HuH-7.5 (cell line): ENCODE data around the gene ZC3H12C.

Experiments used
- DNase-seq: peaks from one replicate; pipeline ENCODE4 v3.0.0; 2011; ENCODE audit warnings: low spot score

The ZC3H12C gene

GRCh38 chr11:110152199-110152598 lies 59.0 kb downstream of the ZC3H12C start:
- DNase-seq, result no peak

- DNase-seq, result no peak
Measured at GRCh38 chr11:110153474-110153873, 60.3 kb downstream of the ZC3H12C start.

DNA sequence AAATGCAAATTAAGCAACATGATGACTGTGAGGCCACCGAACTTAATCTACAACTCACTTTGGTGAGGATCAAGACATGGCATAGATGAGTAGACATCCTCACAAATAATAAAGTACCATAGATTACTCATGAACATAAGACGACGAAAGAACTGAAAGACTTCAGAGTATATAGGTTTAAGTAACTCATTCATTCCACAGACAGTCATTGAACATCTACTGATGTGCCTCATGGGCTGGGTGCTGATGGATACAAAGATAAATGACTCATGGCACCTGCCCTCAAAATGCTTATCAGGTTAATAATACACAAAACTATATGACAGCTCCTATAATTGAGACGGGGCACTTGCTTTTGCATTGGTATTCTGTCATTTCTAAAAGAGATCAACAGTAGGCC lies 63.3 kb downstream of the ZC3H12C start:
- DNase-seq, result no peak

DNA sequence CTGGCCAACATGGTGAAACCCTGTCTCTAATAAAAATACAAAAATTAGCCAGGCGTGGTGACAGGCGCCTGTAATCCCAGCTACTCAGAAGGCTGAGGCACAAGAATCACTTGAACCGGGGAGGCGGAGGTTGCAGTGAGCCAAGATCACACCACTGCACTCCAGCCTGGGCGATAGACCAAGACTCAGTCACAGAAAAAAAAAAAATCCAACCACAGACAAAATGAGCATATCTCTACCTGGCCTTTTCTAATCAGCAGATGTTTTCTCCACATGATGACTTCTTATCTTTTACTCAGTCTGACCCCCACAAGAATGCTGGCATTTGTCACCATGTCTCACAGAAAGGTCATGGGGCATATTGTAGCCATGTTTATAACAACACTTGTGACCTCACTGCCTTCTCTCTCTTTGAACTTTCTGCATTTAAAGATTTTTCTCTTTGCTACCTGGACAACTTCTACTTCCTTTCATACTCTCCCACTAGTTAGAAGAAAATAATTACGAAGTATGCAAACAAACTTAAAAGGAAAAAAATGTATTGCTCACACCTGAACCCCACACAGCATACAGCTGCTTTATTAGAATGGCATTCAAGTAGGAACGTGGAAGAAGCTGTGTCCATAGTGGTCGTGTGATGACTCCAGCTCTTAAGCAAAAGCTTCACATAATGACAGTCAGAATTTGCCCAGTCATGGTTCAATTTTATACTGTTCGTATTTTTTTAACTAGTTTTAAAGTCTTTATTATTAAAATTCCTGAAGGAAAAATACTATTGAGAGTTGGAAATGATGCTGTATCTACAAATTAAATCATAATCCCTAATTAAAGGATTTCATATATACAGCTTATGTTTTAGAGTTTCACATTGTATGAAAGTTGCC lies 65.4 kb downstream of the ZC3H12C start:
- no peak for DNase-seq

DNA sequence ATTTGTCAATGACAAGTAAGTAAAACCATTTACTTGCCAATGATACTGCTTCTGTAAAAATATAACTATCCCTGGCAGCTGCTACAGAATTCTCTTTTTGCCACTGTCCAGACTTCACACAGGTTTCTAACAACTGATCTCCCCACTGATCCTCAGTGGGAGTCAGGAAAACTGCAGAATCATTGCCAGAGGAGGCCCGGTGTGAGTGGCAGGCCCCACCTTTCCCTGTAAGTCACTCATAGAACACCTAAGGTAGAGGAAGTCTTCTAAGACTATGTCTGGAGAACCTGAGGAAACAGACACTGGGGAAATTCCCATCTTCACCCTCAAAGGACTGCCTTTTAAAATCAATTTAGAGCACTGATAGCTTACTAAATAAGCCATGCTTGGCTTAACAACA lies 66.3 kb downstream of the ZC3H12C start:
- DNase-seq, result no peak

GRCh38 chr11:110160016-110160415 lies 66.8 kb downstream of the ZC3H12C start:
- DNase-seq, result no peak

GRCh38 chr11:110160437-110160836 lies 67.2 kb downstream of the ZC3H12C start:
- no peak for DNase-seq

GRCh38 chr11:110161061-110161460 lies 67.9 kb downstream of the ZC3H12C start:
- no peak for DNase-seq

GRCh38 chr11:110162216-110162615 lies 69.0 kb downstream of the ZC3H12C start:
- DNase-seq, result no peak

DNA sequence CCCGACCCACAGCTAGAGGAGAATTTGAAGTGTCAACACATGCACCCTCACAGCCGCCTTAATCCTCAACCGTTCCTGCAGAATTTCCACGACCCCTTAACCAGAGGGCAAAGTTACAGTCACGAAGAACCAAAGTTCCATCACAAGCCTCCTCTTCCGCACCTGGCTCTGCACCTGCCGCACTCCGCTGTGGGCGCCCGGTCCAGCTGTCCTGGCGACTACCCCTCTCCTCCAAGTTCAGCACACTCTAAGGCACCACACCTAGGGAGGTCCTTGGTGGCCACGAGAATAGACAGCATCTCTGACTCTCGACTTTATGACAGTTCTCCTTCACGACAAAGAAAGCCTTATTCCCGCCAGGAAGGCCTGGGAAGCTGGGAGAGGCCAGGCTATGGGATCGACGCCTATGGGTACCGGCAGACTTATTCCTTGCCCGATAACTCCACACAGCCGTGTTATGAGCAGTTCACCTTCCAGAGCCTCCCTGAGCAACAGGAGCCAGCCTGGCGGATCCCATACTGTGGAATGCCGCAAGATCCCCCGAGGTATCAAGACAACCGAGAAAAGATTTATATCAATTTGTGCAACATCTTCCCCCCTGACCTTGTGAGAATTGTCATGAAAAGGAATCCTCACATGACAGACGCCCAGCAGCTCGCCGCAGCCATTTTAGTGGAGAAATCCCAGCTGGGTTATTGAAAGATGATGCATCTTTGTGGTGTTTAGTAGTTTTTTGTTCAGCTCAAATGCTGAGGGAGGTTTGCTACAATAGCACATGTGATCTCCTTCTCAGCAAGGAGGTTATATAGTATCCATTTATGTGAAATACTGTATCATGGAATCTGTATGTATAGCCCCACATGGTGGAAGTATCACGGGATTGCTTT lies 72.1 kb downstream of the ZC3H12C start:
- no peak for DNase-seq

- no peak for DNase-seq
Measured at GRCh38 chr11:110168033-110168803, 75.0 kb downstream of the ZC3H12C start.

DNA sequence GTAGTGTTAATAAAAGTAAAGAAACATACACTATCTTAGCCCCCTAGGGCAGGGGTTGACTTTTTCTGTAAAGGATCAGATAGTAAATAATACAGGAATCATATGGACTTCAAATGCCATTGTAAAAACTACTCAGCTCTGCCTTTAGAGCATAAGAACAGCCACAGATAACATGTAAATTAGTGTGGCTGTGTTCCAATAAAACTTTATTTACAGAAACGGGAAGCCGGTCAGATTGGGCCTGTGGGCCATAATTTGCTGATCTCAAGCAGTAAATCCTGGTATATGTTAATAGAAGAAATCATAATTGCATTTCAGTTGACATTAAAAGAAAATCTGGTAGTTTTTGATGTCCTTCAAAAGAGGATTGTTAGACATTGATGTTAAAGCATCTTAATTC lies 76.5 kb downstream of the ZC3H12C start:
- DNase-seq, result no peak

- DNase-seq, result no peak
Measured at GRCh38 chr11:110172468-110173065, 79.4 kb downstream of the ZC3H12C start.

DNA sequence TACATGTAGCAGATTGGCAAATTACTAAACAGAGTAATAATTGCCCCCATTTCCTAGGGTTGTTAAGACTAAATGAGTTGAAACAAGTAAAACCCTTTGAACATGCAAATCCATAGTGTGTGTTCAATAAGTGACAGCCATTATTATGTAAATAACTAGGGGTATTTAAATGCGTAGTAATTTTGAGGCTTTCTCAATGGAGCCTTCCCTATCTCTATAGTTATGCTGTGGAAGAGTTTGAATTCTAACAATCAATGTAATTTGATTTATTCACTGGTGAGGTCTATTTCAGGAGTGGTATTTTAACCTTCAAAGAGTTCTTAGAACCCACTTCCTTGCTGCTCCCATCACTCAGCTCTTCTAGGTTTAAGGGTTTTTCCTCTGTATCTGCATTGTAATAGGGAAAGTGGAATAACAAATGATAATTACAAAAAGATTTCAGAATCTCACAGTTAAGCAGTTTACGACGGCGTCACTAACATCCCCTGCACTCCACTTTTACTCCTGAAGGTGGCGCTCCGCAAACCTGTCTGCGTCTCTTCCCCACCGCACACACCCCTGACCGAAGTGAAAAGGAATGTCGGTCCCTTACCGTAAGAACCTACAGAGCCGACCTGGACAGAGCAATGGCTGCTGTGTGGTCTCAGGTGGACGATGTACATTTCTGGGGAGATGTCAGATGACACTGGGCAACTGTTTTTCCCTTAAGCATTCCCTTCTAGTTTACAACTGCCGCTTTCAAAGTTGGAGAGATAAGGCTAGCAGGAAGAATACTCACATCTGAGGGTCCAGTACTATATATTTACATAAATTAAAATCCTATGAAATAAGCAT lies 80.8 kb downstream of the ZC3H12C start:
- peak; percentile 60 for DNase-seq

DNA sequence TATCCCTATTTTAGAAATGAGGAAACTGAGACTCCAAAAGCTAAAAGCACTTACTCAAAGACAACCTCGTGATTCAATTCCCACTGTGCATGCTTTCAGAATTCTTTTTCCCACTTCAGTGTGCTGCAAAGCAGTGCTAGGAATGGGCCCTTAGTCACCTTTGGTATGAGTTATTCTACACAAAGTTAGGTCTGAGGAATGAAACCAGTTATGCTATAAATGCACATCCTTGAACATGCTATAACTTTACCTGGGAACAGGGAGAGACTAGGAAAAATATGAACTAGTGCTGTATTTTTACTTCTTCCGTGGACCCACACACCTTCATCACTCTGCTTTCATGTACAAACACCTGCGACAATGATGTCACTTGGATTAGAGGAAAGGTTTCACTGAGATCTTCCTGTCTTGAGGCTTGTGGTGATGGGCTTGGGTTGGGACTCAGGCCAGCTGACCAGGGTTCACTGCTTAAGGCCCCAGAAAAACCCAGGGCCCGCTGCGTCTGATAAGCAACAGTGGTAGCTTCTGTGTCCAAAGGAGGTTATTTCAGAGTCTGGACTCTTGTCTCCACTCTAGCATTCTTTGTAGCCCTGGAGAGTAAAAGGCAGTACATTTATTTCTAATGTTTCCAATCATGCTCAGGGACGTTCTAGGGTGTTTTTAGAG lies 81.6 kb downstream of the ZC3H12C start:
- DNase-seq, result no peak

DNA sequence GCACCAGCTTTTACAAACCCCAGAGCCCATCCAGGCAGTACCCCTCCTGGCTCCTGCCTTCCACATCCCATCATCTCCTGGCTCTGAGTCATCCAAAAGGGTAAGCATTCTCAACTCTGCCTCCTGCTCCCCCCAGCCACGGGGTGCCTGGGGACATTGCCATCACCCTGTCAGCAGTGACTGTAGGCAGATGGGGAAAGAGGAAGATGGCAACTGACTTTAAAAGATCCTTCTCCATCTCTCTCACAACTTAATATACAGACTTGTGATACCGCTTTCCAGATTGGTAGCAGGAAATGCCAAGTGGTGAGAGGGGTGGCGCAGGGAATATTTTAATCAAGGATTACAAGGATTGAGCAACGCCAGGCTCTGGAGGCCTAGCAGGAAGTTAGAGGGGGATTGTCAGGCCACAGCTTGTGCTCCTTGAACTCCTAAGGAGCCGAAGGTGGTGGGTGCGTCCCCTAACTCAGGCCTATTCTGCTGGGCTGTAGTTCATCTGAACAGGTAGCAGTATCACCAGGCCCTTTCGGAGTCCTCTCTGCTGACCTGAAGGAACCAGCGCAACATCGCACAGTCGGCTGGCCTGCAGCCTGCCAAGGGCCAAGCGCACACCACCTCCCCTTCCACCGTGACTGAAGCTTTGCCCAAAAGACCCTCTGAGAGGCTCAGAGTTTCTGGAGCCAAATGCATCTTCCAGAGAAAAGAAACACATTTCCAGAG lies 83.3 kb downstream of the ZC3H12C start:
- DNase-seq, result no peak

DNA sequence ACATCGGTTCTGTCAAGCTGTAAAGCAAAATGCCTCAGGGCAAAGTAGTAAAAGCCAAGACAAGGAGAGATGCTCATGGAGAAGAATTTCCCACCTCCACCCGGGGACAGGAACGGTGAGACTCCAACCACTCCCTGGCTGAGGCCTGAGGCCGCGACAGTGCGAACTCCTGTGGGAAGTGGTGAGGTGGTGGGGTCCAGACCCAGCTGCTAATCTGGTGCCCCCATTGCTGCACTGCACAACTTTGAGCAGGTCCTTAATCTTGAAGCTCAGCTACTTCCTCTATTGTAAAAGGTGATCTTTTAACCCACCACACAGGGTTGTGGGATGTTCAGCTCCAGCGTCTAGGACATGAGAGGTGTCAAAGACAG lies 83.9 kb downstream of the ZC3H12C start:
- no peak for DNase-seq

- no peak for DNase-seq
Measured at GRCh38 chr11:110179064-110179463, 85.9 kb downstream of the ZC3H12C start.

- DNase-seq, result no peak
Measured at GRCh38 chr11:110182886-110183285, 89.7 kb downstream of the ZC3H12C start.

DNA sequence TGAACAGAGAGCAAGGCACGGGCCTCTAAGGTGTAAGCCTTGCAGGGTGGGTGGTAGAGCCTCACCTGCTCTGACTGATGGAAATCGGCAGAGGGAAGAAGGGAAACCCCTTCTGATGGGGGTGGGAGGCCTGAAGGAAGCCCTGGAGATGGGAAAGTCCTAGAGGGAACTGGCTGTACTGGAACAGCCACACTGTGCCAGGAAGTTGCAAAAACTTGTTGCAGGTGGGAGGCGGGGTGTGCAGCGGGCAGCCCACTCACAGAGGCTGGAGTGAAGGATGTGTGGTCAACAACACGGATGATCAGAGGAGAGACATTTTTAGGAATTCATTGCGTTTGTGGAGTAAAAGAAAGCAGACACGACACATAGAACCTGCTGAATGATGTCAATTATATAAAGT lies 91.3 kb downstream of the ZC3H12C start:
- DNase-seq, result no peak
